ENCODE measurements around the gene SLC22A17. TPM values are rescaled to one million over a fixed set of nuclear protein-coding genes. Genes with fewer than 3 reads are reported as not detected.

Gene SLC22A17
- total and polyA plus RNA-seq, 2 of the 13 experiments (the other 11 are each of a cell fraction or from before 2014, with no cell fraction given), result 0.95 to 1.1 TPM

- peak; percentile 98; the same call in 1 of the 2 replicates for TF ChIP-seq KLF12 (CRISPR knock-in tag; IDR thresholded peaks at IDR 0.05; ENCODE audit: borderline replicate concordance)
- TF ChIP-seq ARHGAP35 (CRISPR knock-in tag; IDR thresholded peaks at IDR 0.05; ENCODE audit: borderline replicate concordance), result peak; percentile 93
- TF ChIP-seq ZNF83 (CRISPR knock-in tag; IDR thresholded peaks at IDR 0.05; ENCODE audit: borderline replicate concordance), result peak; percentile 51; the same call in 1 of the 2 replicates
- TF ChIP-seq ZNF430 (CRISPR knock-in tag; IDR thresholded peaks at IDR 0.05), result peak; percentile 85
- TF ChIP-seq, protein P1, sequence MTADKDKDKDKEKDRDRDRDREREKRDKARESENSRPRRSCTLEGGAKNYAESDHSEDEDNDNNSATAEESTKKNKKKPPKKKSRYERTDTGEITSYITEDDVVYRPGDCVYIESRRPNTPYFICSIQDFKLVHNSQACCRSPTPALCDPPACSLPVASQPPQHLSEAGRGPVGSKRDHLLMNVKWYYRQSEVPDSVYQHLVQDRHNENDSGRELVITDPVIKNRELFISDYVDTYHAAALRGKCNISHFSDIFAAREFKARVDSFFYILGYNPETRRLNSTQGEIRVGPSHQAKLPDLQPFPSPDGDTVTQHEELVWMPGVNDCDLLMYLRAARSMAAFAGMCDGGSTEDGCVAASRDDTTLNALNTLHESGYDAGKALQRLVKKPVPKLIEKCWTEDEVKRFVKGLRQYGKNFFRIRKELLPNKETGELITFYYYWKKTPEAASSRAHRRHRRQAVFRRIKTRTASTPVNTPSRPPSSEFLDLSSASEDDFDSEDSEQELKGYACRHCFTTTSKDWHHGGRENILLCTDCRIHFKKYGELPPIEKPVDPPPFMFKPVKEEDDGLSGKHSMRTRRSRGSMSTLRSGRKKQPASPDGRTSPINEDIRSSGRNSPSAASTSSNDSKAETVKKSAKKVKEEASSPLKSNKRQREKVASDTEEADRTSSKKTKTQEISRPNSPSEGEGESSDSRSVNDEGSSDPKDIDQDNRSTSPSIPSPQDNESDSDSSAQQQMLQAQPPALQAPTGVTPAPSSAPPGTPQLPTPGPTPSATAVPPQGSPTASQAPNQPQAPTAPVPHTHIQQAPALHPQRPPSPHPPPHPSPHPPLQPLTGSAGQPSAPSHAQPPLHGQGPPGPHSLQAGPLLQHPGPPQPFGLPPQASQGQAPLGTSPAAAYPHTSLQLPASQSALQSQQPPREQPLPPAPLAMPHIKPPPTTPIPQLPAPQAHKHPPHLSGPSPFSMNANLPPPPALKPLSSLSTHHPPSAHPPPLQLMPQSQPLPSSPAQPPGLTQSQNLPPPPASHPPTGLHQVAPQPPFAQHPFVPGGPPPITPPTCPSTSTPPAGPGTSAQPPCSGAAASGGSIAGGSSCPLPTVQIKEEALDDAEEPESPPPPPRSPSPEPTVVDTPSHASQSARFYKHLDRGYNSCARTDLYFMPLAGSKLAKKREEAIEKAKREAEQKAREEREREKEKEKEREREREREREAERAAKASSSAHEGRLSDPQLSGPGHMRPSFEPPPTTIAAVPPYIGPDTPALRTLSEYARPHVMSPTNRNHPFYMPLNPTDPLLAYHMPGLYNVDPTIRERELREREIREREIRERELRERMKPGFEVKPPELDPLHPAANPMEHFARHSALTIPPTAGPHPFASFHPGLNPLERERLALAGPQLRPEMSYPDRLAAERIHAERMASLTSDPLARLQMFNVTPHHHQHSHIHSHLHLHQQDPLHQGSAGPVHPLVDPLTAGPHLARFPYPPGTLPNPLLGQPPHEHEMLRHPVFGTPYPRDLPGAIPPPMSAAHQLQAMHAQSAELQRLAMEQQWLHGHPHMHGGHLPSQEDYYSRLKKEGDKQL (CRISPR knock-in tag; IDR thresholded peaks at IDR 0.05; ENCODE audit: low read depth), result peak; percentile 85; the same call in 1 of the 2 replicates
- TF ChIP-seq REXO4 (CRISPR knock-in tag; IDR thresholded peaks at IDR 0.05; ENCODE audit: borderline replicate concordance), result 0 out of 2 replicates have a peak, but pooled peaks have one; percentile 91
- peak; percentile 55 for TF ChIP-seq ZMYM3 (CRISPR knock-in tag; IDR thresholded peaks at IDR 0.05)
- TF ChIP-seq ZNF782 (CRISPR knock-in tag; IDR thresholded peaks at IDR 0.05; ENCODE audit: borderline replicate concordance), result peak; percentile 43
- TF ChIP-seq ELF1 (CRISPR knock-in tag; IDR thresholded peaks at IDR 0.05), result peak; percentile 87
- no peak; the same call in 1 of the 2 replicates for TF ChIP-seq ZFP37 (CRISPR knock-in tag; IDR thresholded peaks at IDR 0.05; ENCODE audit: borderline replicate concordance)
- TF ChIP-seq HES4 (CRISPR knock-in tag; IDR thresholded peaks at IDR 0.05; ENCODE audit: borderline replicate concordance), result peak; percentile 78
- peak; percentile 99 for TF ChIP-seq TOPORS (CRISPR knock-in tag; IDR thresholded peaks at IDR 0.05)
- TF ChIP-seq FOXO1 (CRISPR knock-in tag; IDR thresholded peaks at IDR 0.05), result peak; percentile 97
- TF ChIP-seq SIN3B (IDR thresholded peaks at IDR 0.05; ENCODE audit: low read length), result 0 out of 2 replicates have a peak, but pooled peaks have one; percentile 35
- TF ChIP-seq ZNF460 (CRISPR knock-in tag; IDR thresholded peaks at IDR 0.05; ENCODE audit: borderline replicate concordance), result no peak
- TF ChIP-seq, protein P2, sequence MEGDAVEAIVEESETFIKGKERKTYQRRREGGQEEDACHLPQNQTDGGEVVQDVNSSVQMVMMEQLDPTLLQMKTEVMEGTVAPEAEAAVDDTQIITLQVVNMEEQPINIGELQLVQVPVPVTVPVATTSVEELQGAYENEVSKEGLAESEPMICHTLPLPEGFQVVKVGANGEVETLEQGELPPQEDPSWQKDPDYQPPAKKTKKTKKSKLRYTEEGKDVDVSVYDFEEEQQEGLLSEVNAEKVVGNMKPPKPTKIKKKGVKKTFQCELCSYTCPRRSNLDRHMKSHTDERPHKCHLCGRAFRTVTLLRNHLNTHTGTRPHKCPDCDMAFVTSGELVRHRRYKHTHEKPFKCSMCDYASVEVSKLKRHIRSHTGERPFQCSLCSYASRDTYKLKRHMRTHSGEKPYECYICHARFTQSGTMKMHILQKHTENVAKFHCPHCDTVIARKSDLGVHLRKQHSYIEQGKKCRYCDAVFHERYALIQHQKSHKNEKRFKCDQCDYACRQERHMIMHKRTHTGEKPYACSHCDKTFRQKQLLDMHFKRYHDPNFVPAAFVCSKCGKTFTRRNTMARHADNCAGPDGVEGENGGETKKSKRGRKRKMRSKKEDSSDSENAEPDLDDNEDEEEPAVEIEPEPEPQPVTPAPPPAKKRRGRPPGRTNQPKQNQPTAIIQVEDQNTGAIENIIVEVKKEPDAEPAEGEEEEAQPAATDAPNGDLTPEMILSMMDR (CRISPR knock-in tag; IDR thresholded peaks at IDR 0.05), result peak; percentile 92
- no peak for TF ChIP-seq ZNF605 (CRISPR knock-in tag; IDR thresholded peaks at IDR 0.05)
- TF ChIP-seq, protein P3, sequence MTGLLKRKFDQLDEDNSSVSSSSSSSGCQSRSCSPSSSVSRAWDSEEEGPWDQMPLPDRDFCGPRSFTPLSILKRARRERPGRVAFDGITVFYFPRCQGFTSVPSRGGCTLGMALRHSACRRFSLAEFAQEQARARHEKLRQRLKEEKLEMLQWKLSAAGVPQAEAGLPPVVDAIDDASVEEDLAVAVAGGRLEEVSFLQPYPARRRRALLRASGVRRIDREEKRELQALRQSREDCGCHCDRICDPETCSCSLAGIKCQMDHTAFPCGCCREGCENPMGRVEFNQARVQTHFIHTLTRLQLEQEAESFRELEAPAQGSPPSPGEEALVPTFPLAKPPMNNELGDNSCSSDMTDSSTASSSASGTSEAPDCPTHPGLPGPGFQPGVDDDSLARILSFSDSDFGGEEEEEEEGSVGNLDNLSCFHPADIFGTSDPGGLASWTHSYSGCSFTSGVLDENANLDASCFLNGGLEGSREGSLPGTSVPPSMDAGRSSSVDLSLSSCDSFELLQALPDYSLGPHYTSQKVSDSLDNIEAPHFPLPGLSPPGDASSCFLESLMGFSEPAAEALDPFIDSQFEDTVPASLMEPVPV (CRISPR knock-in tag; IDR thresholded peaks at IDR 0.05), result peak; percentile 77
- TF ChIP-seq ZNF607 (CRISPR knock-in tag; IDR thresholded peaks at IDR 0.05; ENCODE audit: borderline replicate concordance), result no peak
Observed at GRCh38 chr14:23301288-23301968, 51.3 kb downstream of the SLC22A17 start (continued).
